SK-N-MC (cell line): ENCODE data around the gene KCNK15.

ENCODE experiments used
- DNase-seq: peaks from one replicate; pipeline ENCODE4 v3.0.0-alpha.2; 2011; ENCODE audit warnings: low read depth, low spot score
- H3K27ac ChIP-seq: fragments of 200-600 bp; sonication (generic); 2 replicates; pipeline ENCODE4 v1.5.1; 2016; ENCODE audit warnings: mixed run types
- H3K36me3 ChIP-seq: fragments of 200-600 bp; sonication (generic); 2 replicates; pipeline ENCODE4 v1.6.1; 2017; ENCODE audit warnings: antibody characterized with exemption, low read length, mixed read lengths; ENCODE audit not compliant: insufficient read depth
- H3K4me3 ChIP-seq: fragments of 200-600 bp; sonication (generic); 2 replicates; pipeline ENCODE4 v1.5.1; 2016
- H3K9ac ChIP-seq: fragments of 200-600 bp; sonication (generic); 2 replicates; pipeline ENCODE4 v1.8.0; 2017; ENCODE audit warnings: mixed run types, mixed read lengths; ENCODE audit not compliant: insufficient read length
- H3K9me3 ChIP-seq: fragments of 200-600 bp; sonication (generic); 2 replicates; pipeline ENCODE4 v1.6.1; 2017; ENCODE audit warnings: low read depth, mild to moderate bottlenecking, antibody characterized with exemption, low read length, moderate library complexity, mixed read lengths
- EZH2 ChIP-seq: fragments of 200-600 bp; sonication (generic); IDR thresholded peaks from one replicate; pipeline ENCODE4 v1.6.1; 2017; ENCODE audit warnings: antibody characterized with exemption
- FOXP2 ChIP-seq: optimal IDR thresholded peaks from 2 replicates; pipeline ENCODE3; 2011; ENCODE audit warnings: mild to moderate bottlenecking, moderate library complexity; ENCODE audit not compliant: insufficient read depth; ENCODE audit errors: extremely low read length, control extremely low read depth
- POLR2AphosphoS5 ChIP-seq: IDR thresholded peaks from 2 replicates; pipeline ENCODE4 v1.6.1; 2012; ENCODE audit warnings: mild to moderate bottlenecking, low read depth, low read length, borderline replicate concordance

The KCNK15 gene

DNA sequence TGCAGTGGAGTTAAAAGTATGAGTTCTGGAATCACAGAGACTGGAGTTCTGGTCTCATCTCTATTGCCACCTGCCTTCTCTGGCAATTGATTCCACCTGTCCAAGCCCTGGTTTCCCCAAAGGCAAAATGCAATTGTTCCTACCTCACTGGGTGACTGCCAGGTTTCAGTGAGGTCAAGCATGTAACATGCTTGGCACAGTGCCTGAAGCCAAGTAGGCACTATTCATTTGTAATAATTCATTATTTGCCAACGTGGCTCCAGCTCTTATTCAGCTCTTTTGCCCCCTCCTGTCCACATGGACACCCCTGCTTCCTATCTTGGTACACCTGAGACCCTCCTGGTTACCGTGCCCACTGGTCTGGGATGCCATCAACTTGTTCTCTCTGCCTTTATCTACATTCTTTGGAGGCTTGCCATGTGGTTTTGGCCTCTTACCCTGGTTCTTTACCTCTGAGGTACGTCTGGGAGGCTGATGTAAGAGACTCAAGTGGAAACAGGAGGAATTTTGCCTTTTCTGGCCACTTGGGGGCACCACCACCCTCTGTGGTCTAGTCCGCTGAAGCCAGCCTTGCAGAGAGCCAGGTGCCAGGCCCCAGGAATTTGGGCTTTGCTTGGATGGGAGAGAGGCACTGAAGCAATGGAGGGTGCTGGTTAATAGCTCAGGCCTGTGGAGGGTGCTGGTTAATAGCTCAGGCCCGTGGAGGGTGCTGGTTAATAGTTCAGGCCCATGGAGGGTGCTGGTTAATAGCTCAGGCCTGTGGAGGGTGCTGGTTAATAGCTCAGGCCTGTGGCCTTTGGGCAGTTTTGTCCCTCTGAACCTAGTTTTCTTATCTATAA, 1.7 kb downstream of the KCNK15 start:
- DNase-seq, result no peak
- no peaks in the 10 kb centered on the region for H3K36me3 ChIP-seq
- no peak overlapping the region for H3K9ac ChIP-seq
- no peak overlapping the region; the same call in 1 of the 2 replicates for H3K4me3 ChIP-seq
- H3K9me3 ChIP-seq, result no peaks in the 10 kb centered on the region
- TF ChIP-seq POLR2AphosphoS5 (no peak), FOXP2 (no peak), EZH2 (no peak)
- no peak overlapping the region for H3K27ac ChIP-seq

- Histone ChIP-seq H3K36me3 (no peaks in the 10 kb centered on the region), H3K4me3 (no peak overlapping the region), H3K27ac (no peak overlapping the region), H3K9ac (no peak overlapping the region), H3K9me3 (no peaks in the 10 kb centered on the region)
- TF ChIP-seq FOXP2 (no peak), EZH2 (no peak), POLR2AphosphoS5 (no peak)
- no peak for DNase-seq
Observed at GRCh38 chr20:44748005-44748370, 2.3 kb downstream of the KCNK15 start.

DNA sequence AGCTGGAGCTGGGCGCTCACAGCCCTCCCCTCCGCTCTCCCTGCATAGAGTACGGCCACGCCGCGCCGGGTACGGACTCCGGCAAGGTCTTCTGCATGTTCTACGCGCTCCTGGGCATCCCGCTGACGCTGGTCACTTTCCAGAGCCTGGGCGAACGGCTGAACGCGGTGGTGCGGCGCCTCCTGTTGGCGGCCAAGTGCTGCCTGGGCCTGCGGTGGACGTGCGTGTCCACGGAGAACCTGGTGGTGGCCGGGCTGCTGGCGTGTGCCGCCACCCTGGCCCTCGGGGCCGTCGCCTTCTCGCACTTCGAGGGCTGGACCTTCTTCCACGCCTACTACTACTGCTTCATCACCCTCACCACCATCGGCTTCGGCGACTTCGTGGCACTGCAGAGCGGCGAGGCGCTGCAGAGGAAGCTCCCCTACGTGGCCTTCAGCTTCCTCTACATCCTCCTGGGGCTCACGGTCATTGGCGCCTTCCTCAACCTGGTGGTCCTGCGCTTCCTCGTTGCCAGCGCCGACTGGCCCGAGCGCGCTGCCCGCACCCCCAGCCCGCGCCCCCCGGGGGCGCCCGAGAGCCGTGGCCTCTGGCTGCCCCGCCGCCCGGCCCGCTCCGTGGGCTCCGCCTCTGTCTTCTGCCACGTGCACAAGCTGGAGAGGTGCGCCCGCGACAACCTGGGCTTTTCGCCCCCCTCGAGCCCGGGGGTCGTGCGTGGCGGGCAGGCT, 4.6 kb downstream of the KCNK15 start:
- DNase-seq, result no peak
- no peaks in the 10 kb centered on the region for H3K9me3 ChIP-seq
- no peak overlapping the region for H3K9ac ChIP-seq
- H3K36me3 ChIP-seq, result no peaks in the 10 kb centered on the region
- TF ChIP-seq EZH2 (no peak), POLR2AphosphoS5 (no peak), FOXP2 (no peak)
- H3K27ac ChIP-seq, result no peak overlapping the region
- H3K4me3 ChIP-seq, result no peak overlapping the region

DNA sequence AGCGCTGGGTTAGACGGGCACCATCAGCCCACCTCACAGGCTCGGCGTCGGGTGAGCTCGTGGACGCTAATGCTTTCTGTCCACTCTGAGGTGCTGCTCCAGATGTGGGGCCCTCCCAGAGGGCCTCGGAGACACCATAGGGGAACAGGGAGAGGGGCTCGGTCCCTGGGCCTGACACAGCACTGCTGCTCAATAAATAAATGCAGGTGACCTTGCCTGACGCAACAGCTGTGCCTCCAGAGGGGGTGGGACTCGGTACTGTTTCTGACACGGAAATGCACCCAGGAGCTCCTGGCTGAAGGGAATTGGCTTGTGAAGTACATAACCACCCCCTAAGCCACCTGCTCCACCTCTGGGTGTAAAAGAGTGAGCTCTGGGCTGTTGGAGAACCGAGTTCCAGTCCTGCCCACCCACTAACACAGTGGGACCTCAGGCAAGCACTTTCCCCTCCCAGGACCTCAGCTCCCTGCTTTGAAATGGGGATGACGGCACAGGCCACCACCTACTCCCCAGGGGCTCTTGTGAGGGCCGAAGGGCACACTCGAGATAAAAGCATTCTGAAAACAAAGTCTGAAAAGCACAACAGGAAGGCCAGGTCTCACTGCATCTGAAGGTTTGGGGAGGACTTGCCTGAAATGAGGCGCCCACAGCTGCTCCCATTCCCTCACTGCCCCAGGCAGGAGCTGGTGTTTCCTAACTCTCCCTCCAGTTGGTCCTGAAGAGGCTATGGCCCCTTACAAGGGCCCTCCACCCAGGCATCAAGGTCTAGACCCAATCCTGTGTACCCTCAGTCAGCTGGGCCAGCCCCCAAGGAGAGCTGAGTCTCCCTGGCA, 6.7 kb downstream of the KCNK15 start:
- Histone ChIP-seq H3K9me3 (no peaks in the 10 kb centered on the region), H3K4me3 (no peak overlapping the region), H3K36me3 (no peaks in the 10 kb centered on the region), H3K9ac (no peak overlapping the region), H3K27ac (no peak overlapping the region)
- no peak for DNase-seq
- TF ChIP-seq EZH2, result no peak
- no peak for TF ChIP-seq POLR2AphosphoS5
- TF ChIP-seq FOXP2, result no peak

DNA sequence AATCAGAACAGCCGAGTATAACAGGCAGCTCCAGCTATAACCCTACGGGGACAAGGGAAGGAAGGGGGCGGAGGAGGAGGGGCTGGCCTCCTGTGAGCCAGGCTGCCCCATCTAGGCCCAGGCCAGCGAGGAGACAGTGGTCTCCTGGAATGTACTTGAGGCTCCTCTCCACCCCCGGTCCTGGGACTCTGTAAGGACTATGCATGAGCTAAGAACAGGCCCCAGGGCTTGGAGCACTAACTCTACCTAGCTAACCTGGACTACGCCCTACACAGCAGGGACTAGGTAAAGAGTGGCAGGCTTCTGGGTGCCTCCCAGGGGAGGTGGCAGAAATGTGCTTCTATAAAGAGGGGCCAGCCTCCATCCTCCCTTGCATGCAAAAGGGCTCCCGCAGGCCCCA, 8.9 kb downstream of the KCNK15 start:
- Histone ChIP-seq H3K27ac (no peak overlapping the region), H3K9me3 (no peaks in the 10 kb centered on the region), H3K9ac (no peak overlapping the region), H3K36me3 (no peaks in the 10 kb centered on the region), H3K4me3 (no peak overlapping the region)
- no peak for DNase-seq
- TF ChIP-seq POLR2AphosphoS5 (no peak), FOXP2 (no peak), EZH2 (no peak)

- no peak for TF ChIP-seq POLR2AphosphoS5
- DNase-seq, result no peak
- no peak overlapping the region for H3K4me3 ChIP-seq
- H3K36me3 ChIP-seq, result no peaks in the 10 kb centered on the region
- H3K9me3 ChIP-seq, result no peaks in the 10 kb centered on the region
- no peak overlapping the region for H3K27ac ChIP-seq
- no peak overlapping the region for H3K9ac ChIP-seq
Observed at GRCh38 chr20:44756011-44756688, 10.5 kb downstream of the KCNK15 start.

GRCh38 chr20:44756956-44757355, 11.3 kb downstream of the KCNK15 start:
- Histone ChIP-seq H3K9me3 (no peaks in the 10 kb centered on the region), H3K27ac (no peak overlapping the region), H3K9ac (no peak overlapping the region), H3K4me3 (no peak overlapping the region), H3K36me3 (no peaks in the 10 kb centered on the region)
- TF ChIP-seq POLR2AphosphoS5 (no peak), FOXP2 (no peak), EZH2 (no peak)
- DNase-seq, result no peak
